ENCODE data around the gene ANKHD1.
"Not testable (repeated sequence)": the region's sequence is repeated elsewhere in the genome, so short reads cannot be mapped to it uniquely, and the experiment has no call there.

Gene ANKHD1

DNA sequence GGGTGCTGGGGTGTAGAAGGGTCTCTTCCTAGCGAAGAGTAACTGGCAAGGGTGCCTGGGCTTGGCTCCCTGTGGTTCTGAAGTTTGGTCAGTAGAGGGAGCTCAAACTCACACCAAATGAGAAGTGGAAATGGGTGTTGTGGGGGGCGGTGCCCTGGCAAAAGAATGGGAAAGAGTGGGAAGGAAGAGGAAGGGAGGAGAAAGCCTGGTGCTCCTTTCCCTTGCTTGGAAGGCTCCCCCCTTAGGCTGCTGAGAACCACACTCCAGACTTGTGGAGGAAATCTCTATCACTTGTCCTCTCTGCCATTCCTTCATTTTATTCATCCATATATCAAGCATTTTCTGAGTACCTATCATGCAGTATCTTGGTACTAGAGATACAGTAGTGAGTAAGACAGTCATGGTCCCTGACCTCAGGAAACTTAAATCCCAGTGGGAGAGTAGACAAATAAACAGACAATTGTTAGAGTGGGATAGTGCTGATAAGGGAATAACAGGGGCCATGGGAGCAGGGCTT, 28.6 kb upstream of the ANKHD1 start:
- FAIRE-seq (no peak), DNase-seq (ENCODE audit: low spot score) (peak; percentile 65)

DNA sequence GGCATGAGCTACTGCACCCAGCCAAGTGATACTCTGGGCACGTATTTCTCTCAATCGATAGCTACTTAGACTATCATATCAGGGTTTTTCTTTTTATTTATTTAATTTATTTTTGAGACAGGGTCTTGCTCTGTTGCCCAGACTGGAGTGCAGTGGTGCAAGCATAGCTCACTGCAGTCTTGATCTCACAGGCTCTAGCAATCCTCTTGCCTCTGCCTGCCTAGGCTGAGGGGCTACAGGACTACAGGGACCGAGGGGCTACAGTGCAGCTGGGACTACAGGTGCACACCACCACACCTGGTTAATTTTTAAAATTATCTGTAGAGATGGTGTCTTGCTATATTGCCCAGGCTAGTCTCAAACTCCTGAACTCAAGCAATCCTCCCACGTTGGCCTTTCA, 20.3 kb upstream of the ANKHD1 start:
- no peak for FAIRE-seq
- no peak for DNase-seq (ENCODE audit: low spot score)

DNA sequence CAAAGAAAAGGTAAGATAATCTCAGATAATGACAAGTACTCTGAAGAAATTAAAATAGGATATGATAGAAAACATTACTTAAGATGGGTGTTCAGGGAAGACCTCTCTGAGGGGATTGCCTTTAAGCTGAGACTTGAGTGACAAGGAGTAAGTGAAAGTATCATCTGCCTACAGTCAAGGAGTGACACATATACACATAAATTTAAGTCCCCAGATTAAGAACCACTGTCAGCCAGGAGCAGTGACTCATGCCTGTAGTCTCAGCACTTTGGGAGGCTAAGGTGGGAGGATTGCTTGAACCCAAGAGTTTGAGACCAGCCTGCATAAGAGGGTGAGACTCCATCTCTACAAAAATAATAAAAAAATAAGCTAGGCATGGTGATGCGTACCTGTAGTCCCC, 19.7 kb upstream of the ANKHD1 start:
- FAIRE-seq (no peak), DNase-seq (ENCODE audit: low spot score) (no peak)

DNA sequence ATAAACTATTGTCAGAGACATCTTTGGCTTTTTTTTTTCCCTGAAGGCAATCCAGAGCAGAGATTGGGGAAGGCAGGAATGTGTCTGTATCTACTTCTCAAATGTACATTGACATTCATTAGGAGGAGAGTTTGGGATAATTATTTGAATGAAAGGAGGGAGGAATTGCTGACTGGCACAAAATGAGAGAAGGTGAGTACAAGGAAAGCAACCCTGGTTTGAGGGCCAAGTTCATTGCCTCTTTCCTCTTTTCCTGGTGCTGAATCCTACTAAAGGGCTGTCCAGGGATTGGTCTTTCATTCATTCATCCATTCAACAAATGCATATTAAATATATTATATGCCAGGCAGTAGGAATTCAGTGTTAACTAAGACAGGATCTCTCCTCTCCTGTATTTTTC, 18.8 kb upstream of the ANKHD1 start:
- DNase-seq (ENCODE audit: low spot score) (no peak), FAIRE-seq (no peak)

DNA sequence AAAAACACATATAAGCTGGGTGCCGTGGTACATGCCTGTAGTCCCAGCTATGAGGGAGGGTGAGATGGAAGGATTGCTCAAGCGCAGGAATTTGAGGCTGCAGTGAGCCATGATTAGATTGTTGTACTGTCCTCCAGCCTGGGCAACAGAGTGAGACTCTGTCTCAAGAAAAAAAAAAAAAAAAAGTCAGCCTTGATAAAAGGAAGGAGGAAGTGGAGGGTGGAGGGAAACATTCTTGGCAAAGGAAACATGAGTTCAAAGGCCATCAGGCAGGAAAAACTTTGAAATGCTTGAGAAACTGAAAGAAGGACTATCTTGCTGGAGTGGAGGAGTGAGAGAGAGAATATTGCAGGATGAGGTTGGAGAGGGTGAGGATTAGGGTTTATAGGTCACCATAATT, 18.3 kb upstream of the ANKHD1 start:
- DNase-seq (ENCODE audit: low spot score) = no peak
- FAIRE-seq = no peak

DNA sequence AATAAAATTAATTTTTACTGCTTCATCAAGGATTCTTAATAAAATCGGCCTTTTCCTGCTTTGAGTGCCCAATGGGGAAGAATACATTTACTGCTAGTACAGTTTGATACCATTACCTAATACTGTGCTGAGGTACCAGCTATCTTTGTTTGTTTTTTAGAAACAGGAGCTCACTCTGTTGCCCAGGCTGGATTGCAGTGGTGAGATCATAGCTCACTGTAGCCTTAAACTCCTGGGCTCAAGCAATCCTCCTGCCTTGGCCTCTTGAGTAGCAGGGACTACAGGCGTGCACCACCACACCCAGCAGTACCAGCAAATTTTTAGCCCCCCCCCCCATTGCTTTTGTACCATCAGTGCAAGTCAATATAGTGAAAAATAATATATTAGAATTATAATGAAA, 13.6 kb upstream of the ANKHD1 start:
- no peak for DNase-seq (ENCODE audit: low spot score)
- no peak for FAIRE-seq

DNA sequence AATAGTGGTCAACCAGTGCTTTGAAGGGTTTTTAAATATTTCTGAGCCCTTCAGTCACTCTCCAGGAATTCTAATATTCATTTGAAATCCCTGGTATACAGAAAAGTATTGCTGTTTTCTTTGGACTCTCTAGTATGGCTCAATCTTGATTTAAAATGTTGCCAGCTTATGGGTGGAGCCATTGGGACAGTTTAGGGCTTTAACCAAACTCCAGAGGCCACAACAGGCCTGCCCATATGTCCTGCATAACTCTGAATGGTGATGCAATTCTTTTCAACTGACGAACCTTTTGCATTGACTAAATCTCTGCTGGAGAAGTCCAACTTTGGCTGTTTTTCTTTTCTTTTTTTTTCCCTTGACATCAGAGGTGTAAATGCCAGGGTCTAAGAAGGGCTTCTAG, 10.3 kb upstream of the ANKHD1 start:
- DNase-seq (ENCODE audit: low spot score) = no peak
- FAIRE-seq = no peak

DNA sequence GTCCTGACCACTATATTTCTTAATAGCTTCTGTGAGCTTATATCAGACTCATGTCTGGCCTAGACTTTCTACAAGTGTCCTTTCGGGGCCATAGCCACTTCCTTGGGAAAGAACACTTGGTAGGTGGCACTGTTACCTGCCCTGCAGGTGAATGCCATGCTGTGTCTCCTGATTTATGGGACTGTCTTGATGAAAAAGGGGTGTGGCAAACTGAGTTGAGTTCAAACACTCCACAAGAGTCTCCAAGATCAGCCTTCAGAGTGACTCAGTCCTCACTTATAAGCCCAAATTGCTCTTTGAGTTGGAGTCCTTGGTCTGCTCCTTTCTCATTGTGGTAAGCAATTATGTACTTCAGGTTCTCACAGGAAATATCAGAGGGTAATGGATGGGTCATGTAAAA, 9.9 kb upstream of the ANKHD1 start:
- DNase-seq (ENCODE audit: low spot score) (no peak), FAIRE-seq (no peak)

DNA sequence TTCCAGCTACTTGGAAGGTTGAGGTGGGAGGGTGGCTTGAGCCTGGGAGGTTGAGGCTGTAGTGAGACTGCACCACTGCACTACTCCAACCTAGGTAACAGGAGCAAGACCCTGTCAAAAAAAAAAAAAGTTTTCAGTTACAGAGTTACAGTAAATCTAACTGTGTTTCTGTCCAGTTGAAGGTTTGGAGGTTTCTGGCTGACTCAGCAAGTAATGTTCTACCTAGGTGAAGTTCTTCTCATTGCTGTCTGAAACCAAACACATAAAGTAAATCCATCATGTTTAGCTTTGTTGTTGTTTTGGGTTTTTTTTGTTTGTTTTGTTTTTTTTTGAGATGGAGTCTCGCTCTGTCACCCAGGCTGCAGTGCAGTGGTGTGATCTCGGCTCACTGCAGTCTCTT, 7.9 kb upstream of the ANKHD1 start:
- no peak for FAIRE-seq
- DNase-seq (ENCODE audit: low spot score) = no peak

DNA sequence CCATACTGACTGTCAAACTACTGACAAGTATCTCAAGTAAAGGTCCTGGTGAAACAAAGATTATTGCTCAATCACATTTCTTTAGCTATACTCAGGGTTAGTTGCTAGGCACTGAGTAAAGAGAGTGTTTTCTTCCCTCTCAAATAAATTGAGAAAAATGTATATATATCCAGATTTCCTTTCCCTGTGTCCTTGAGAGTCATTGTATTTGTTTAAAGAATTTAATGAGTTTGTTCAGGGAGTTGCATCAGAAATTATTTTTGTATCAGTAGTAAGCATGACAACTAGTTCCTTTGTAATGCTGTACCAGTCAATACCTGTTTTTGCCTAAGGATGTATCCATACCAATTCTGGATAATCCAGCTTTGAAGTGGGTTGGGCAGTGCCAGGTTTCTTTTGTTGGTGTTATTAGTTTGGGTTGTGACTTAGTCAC, 3.2 kb upstream of the ANKHD1 start:
- DNase-seq (ENCODE audit: low spot score) = no peak

DNA sequence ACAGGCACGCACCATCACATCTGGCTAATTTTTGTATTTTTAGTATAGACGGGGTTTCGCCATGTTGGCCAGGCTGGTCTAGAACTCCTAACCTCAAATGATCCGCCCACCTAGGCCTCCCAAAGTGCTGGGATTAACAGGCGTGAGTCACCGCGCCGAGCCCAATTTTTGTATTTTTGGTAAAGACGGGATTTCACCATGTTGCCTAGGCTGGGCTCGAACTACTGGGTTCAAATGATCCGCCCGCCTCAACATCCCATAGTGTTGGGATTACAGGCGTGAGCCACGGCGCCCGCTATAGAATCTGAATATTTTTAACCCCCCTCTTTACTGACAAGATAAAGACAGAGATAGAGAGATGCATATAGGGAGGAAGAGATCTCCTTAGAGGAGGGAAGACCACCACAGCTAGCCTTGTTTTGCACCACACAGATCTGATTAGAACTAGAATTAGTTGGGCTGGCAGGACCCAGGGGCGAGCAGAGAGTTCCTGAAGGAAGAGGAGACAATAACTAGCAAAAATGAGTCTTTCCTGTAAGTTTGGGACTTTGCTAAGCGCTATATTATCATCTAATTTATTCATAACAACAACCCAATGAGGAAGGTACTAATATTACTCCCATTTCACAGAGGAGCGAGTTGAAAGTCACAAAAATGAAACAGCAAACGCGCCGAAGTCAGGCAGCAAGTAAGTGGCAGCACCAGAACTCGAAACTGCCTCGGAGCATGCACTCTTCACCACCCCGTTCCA, 1.5 kb upstream of the ANKHD1 start:
- DNase-seq (ENCODE audit: low spot score) (peak; percentile 4), FAIRE-seq (no peak)

More for the DNA sequence above, 3.2 kb upstream of the ANKHD1 start:
- no peak for FAIRE-seq

DNA sequence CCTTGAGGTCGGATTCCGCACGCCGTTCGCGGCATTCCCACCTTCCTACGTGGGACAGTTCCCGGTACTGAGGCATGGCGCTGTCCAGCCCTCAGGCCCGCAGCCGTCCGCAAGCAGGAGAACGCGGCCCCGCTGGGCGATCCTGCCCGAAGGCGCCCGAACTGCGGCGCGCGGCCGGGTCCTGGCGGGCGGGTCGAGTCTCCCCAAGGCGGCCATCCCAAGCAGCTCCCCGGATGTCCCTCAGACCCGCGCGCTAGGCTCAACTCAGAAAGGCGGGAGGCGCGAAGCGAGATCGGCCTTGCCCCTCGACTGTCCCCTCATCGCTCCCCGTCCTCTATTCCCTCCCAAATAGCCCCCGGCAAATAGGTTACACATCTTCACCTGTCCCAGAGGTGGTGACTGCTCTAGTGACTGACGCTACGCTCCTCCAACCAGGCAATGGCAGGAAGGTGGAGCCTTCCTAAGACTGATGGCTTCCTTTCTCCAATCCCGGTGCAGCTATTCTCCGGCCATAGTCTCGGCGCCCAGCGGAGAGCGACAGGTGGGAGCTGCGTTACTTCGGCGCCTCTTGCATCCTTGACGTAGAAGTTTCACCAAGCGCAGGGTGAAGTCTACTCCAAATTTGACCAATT, 787 bp upstream of the ANKHD1 start:
- FAIRE-seq (no peak), DNase-seq (ENCODE audit: low spot score) (peak; percentile 84)

DNA sequence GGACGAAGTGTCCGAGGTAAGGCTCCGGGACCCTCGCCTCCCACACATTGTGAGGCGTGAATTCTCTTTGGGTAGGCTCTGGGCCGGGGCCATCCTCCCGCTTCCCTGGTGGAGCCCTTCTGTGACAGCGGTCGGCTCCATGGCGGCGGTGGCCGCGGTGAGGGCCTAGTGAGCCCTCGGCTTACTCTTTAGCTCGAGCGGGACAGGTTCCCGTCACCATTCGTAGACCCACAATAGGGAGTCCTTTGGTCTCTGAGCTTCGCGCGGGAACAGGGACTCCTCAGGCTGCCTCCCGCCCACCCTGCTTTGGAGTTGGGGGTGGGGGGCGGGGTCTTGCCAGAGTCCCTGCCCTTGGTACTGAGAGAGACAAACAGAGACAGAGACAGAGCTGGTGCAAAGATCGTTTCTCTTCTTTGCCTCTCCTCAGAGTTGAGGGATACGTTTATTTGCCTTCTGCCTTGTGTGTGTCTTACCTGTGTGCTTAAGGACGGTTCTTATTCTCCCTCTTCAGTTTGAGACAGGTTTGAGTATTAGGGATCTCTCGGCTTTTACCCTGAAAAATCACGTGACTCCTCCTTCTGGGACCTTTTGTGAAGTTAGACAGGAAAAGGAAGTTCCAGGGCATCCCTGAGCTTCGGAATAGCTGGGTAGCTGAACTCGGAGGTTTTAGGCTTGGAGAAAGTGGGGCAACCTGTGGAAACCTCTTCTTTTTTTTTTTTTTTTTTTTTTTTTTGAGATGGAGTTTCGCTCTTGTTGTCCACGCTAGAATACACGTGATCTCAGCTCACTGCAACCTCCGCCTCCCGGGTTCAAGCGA, 833 bp downstream of the ANKHD1 start:
- FAIRE-seq (no peak), DNase-seq (ENCODE audit: low spot score) (peak; percentile 26)

DNA sequence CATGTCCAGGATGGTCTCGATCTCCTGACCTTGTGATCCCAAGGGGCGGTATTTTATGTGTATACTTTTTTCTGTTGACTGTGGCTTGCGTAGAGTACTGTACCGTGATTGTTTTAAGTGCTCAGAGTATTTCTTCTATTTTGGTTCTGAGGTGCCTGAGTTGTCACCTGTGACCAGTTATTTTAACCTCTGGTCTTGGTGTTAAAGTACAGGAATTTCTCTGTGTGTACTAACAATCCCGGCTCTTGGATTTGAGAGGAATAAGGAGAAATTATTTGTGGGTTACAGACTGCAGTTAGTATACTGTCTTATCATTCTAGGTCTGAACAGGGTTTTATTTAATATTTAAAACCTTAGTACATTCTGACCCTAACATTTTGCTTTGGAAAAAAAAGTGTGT, 2.0 kb downstream of the ANKHD1 start:
- FAIRE-seq = no peak
- no peak for DNase-seq (ENCODE audit: low spot score)

DNA sequence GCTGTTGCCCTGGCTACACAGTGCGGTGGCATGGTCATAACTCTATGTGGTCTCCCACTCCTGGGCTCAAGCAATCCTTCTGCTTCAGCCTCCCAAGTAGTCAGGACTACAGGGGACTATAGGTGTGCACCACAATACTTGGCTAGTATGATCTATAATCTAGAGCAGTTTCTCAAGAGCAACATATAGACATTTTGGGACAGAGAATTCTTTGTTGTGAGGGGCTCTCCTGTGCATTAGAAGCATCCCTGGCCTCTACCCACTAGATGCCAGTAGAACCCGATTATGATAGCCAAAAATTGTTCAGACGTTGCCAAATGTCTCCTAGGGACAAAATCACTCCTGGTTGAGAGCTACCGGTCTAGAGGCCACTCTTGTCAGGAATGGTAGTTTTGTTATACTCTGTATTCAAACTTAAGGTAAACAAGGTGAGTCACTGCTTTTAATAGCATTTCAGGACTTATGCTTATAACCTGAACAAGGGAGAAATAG, 7.2 kb downstream of the ANKHD1 start:
- no peak for DNase-seq (ENCODE audit: low spot score)
- no peak for FAIRE-seq

DNA sequence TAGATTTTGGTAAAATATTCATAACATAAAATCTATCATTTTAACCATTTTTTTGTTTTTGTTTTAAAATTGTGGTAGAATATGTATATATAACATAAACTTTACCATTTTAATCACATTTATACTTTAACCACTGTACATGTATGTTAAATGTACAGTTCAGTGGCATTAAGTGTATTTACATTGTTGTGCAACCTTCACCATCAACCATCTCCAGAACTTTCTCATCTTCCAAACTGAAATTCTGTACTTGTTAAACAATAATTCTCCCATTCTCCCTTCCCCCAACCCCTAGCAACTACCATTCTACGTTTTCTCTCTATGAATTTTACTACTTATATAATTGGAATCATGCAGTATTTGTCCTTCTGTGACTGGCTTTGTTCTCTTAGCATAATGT, 11.6 kb downstream of the ANKHD1 start:
- FAIRE-seq (no peak), DNase-seq (ENCODE audit: low spot score) (no peak)

DNA sequence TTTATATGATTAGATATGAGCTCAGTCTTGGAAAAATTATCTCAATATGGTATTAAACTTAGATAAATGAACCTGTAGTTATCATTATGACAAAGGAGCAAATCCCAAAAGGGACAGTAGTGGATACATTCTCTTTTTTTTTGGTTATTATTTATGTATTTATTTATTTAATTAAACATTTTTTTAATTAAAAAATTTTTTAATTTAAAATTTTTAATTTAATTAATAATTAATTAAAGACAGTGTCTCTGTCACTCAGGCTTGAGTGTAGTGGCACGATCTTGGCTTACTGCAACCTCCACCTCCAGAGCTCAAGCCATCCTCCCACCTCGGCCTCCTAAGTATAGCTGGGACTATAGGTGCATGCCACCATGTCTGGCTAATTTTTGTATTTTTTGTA, 15.6 kb downstream of the ANKHD1 start:
- DNase-seq (ENCODE audit: low spot score) (no peak), FAIRE-seq (no peak)

DNA sequence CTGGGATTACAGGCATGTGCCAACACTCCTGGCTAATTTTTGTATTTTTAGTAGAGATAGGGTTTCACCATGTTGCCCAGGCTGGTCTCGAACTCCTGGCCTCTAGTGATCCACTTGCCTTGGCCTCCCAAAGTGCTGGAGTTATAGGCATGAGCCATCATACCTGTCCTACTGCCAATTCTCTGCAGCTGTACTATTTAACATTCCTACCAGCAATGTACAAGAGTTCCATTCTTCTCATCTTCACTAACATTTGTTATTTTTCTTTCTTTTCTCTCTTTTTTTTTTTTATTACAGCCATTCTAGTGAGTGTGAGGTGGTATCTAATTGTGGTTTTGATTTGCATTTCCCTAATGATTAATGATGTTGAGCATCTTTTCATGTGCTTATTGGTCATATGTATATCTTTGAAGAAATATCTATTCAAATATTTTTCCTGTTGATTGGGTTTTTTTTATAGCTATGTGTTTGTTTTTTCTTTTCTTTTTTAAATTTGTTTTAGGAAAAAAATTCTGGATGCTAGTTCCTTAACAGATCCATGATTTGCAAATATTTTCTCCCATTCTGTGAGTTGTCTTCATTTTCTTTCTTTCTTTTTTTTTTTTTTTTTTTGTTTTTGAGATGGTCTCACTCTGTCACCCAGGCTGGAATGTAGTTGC, 17.4 kb downstream of the ANKHD1 start:
- FAIRE-seq = no peak
- DNase-seq (ENCODE audit: low spot score) = no peak

DNA sequence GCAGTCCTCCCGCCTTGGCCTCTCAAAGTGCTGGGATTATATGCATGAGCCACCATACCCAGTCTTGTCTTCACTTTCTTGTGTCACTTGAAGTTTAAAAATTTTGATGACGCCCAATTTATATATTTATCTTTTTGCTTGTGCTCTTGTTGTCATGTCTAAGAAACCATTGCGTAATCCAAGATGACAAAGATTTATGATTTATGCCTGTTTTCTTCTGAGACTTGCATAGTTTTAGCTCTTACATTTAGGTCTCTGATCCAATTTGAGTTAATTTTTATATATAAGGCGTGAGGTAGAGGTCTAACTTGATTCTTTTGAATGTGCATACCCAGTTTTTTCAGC, 18.6 kb downstream of the ANKHD1 start:
- FAIRE-seq = no peak
- DNase-seq (ENCODE audit: low spot score) = no peak

DNA sequence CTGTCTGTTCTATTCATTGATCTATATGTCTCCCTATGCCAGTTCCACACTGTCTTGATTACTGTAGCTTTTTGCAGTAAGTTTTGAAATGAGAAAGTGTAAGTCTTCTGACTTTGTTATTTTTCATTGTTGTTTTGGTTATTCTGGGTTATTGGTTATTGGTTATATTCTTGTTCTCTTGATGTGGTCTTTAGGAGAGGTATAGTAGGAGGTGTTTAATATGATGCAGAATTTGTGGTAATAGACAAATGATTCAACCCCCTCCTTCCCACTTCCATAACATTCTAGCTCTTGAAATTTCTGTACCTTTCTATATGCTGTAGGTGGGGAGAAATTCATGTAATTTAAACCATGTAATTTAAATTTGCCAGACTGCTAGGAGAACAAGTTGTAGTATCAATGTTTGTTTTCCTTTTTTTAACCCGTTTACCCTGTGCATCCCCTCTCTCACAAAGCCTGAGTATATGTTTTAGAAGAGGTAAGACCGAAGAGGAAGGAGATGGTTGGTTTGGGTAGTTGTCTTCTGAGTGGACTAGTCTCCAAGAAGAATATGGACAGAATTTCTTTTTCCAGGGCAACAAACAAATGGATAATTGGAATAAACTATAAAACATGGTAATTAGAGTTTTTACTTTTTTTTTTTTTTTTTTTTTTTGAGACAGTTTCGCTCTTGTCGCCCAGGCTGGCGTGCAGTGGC, 19.2 kb downstream of the ANKHD1 start:
- DNase-seq (ENCODE audit: low spot score) = no peak
- FAIRE-seq = no peak

DNA sequence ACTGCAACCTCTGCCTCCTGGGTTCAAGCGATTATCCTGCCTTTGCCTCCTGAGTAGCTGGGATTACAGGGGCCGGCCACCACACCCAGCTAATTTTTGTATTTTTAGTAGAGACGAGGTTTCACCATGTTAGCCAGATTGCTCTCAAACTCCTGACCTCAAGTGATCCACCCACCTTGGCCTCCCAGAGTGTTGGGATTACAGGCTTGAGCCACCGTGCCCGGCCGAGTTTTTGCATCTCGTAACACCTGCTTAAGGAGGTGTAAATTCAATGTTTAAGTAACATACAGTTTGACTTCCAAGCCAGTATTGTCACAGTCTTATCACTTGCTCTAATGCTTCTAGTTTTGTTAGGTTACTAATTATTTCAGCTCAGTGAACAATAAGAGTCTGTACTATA, 19.7 kb downstream of the ANKHD1 start:
- FAIRE-seq; DNase-seq (ENCODE audit: low spot score): not testable (repeated sequence)
